Kidney (tissue), 14 donors: ENCODE measurements around the gene ADGRF5. TPM values are rescaled to one million over a fixed set of nuclear protein-coding genes. Genes with fewer than 3 reads are reported as not detected.

Experiments
- DNase-seq, 5 donors: peaks; one replicate each; pipeline ENCODE4 v3.0.0-alpha.2; 2013 to 2020
- FAIRE-seq: peaks from 2 replicates; lab custom pipeline; 2012; peaks lifted over from hg19 to GRCh38; lab: Jason Lieb, UNC
- H3K27ac ChIP-seq, 2 donors: one replicate each; pipeline ENCODE4 v1.7.0; 2013; ENCODE audit warnings: low read depth in 2 of 2, low read length in 2 of 2, inconsistent platforms in 1 of 2
- H3K27me3 ChIP-seq: one replicate; pipeline ENCODE4 v1.7.1; 2013; ENCODE audit warnings: low read length, inconsistent platforms; ENCODE audit not compliant: control insufficient read depth, insufficient read depth
- H3K36me3 ChIP-seq, 3 donors: one replicate each; pipeline versions ENCODE4 v1.7.0 to v1.7.1; 2013; ENCODE audit warnings: low read length in 3 of 3, control low read depth in 1 of 3, inconsistent platforms in 1 of 3; ENCODE audit not compliant: insufficient read depth in 3 of 3, control insufficient read depth in 2 of 3
- H3K4me1 ChIP-seq, 3 donors: one replicate each; pipeline versions ENCODE4 v1.7.0 to v1.7.1; 2013; ENCODE audit warnings: low read length in 3 of 3, inconsistent platforms in 1 of 3, low read depth in 1 of 3; ENCODE audit not compliant: control insufficient read depth in 2 of 3, insufficient read depth in 2 of 3
- H3K4me3 ChIP-seq, 3 donors: one replicate each; pipeline versions ENCODE4 v1.7.0 to v1.8.1; 2013; ENCODE audit warnings: low read length in 3 of 3, control low read depth in 1 of 3, inconsistent platforms in 1 of 3
- H3K9ac ChIP-seq, 3 donors: one replicate each; pipeline versions ENCODE4 v1.7.0 to v1.7.1; 2013; ENCODE audit warnings: low read length in 3 of 3, control low read depth in 1 of 3, inconsistent platforms in 1 of 3
- H3K9me3 ChIP-seq, 3 donors: one replicate each; pipeline versions ENCODE4 v1.7.0 to v1.7.1; 2013; ENCODE audit warnings: low read length in 3 of 3, control low read depth in 1 of 3, inconsistent platforms in 1 of 3; ENCODE audit not compliant: control insufficient read depth in 2 of 3, insufficient read depth in 1 of 3
- CTCF ChIP-seq: IDR thresholded peaks from 3 replicates; pipeline ENCODE4 v1.5.1; 2012; ENCODE audit warnings: mild to moderate bottlenecking, moderate library complexity, borderline replicate concordance; ENCODE audit not compliant: insufficient read depth; ENCODE audit errors: extremely low read depth
- intact Hi-C: fragments of 100-400 bp; cut with DNase I; formaldehyde crosslinking; loops from one replicate; pipeline ENCODE4 v1.11.1; 2022
- polyA plus RNA-seq: library from polyadenylated mRNA; stranded (reverse); fragments of 350-450 nt; fragmentation: Illumina TruSeq; extraction: RNeasy Lipid Tissue Mini Kit (QIAGEN cat#74804); gene quantifications from one replicate; pipeline ENCODE4 v1.2.3, GENCODE V29; 2014; ENCODE audit warnings: low read depth, low replicate concordance; ENCODE audit not compliant: insufficient read depth
- total RNA-seq: library from RNA; stranded (reverse); fragmentation: NEBNext Ultra II Directional; extraction: Animal tissue kit (Norgen Biotek cat#: 25700); gene quantifications from one replicate; pipeline ENCODE4 v1.2.1, GENCODE V29; 2021
- donor health status: control.
- donor health status: control.
- donor health status: control.
- donor health status: control.
- donor health status: control.
- donor health status: DM: yes; HTN: yes; CAD: no.
- donor health status: Normal renal cell carcinoma (clear cell type).

The ADGRF5 gene
- total and polyA plus RNA-seq, 2 donors from 2014 or later = 44.1 to 51.7 TPM

DNA sequence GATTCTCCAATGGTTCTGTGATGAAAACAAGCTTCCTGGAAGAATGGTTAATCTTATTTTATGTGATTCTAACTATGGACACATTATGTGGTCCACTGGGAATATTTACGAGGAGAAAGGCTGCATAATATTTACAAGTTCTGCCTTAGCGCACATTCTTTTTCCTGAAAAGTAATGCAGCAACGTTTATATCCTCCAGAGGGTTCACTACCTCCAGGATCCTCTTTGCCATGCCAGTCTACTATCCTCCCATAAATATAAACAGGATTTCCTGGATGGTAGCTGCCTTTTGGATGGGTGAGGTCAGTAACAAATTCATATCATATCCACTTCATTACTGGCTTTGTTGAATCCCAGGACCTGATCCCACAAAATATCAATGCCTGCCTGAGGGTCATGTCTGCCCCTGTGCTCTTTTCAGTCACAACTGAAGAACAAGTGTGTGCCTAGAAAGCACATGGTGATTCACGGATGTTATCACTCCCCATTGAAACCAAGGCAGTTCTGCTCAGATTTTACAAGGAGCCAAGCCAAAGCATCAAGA is 30.4 kb downstream of the ADGRF5 start:
- intact Hi-C loops = no loop called here
- no peak for TF ChIP-seq CTCF
- no peak overlapping the region for H3K9ac ChIP-seq
- H3K4me1 ChIP-seq = peaks cover 0 to 8% (median 0%) of the 10 kb centered on the region in 3 donors
- no peak for FAIRE-seq
- DNase-seq = no peak
- no peak overlapping the region for H3K4me3 ChIP-seq
- H3K9me3 ChIP-seq = no peaks in the 10 kb centered on the region
- H3K27ac ChIP-seq = no peak overlapping the region
- H3K36me3 ChIP-seq = peaks cover 0 to 3% (median 3%) of the 10 kb centered on the region in 3 donors
- no peaks in the 10 kb centered on the region for H3K27me3 ChIP-seq

- no peak for FAIRE-seq
- H3K9ac ChIP-seq = no peak overlapping the region
- no peak overlapping the region for H3K4me3 ChIP-seq
- H3K9me3 ChIP-seq = no peaks in the 10 kb centered on the region
- H3K4me1 ChIP-seq = no peaks in the 10 kb centered on the region
- intact Hi-C loops = no loop called here
- no peak overlapping the region for H3K27ac ChIP-seq
- H3K36me3 ChIP-seq = peaks cover 0 to 6% (median 3%) of the 10 kb centered on the region in 3 donors
- no peak for DNase-seq
- H3K27me3 ChIP-seq = no peaks in the 10 kb centered on the region
- no peak for TF ChIP-seq CTCF
Measured at GRCh38 chr6:46888578-46888977, 33.2 kb downstream of the ADGRF5 start.

DNA sequence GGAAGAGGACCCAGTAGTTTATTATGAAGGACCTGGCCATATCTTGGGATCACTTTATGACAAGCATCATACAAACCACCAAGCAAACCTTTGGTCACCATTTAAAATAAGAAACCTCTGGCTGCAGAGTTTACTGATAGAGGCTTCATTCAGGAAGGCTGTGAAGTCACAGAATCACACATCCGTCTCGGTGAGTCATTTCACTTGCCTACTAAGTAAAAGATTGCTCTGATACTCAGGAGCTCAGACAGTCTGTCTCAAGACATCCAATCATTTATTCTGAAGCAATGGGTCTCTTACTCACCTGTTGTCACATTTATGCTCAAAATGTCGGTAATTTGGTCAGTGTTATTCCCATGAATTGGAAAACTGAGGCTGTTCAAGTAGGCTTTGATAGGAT is 33.7 kb downstream of the ADGRF5 start:
- FAIRE-seq = no peak
- intact Hi-C loops = no loop called here
- Histone ChIP-seq H3K9ac (no peak overlapping the region), H3K27me3 (no peaks in the 10 kb centered on the region), H3K27ac (no peak overlapping the region), H3K4me1 (no peaks in the 10 kb centered on the region), H3K9me3 (no peaks in the 10 kb centered on the region), H3K36me3 (peaks cover 0 to 6% (median 3%) of the 10 kb centered on the region in 3 donors), H3K4me3 (no peak overlapping the region)
- no peak for DNase-seq
- TF ChIP-seq CTCF = no peak

GRCh38 chr6:46882645-46883044 is 39.1 kb downstream of the ADGRF5 start:
- H3K27ac ChIP-seq = no peak overlapping the region
- intact Hi-C loops = no loop called here
- TF ChIP-seq CTCF = no peak

More at GRCh38 chr6:46882645-46883044, 39.1 kb downstream of the ADGRF5 start:
- Histone ChIP-seq H3K9me3 (no peaks in the 10 kb centered on the region), H3K4me1 (no peaks in the 10 kb centered on the region), H3K9ac (no peak overlapping the region), H3K4me3 (no peak overlapping the region), H3K27me3 (no peaks in the 10 kb centered on the region), H3K36me3 (peaks cover 0 to 7% (median 0%) of the 10 kb centered on the region in 3 donors)
- DNase-seq (no peak), FAIRE-seq (no peak)
